ENCODE data around the gene IPP.
"Not testable (repeated sequence)": the region's sequence is repeated elsewhere in the genome, so short reads cannot be mapped to it uniquely, and the experiment has no call there.

The IPP gene

GRCh38 chr1:45685308-45686014 is 65.0 kb downstream of the IPP start:
- no peak for DNase-seq (ENCODE audit: low read depth in 1 of 2, low spot score in 1 of 2)

GRCh38 chr1:45684402-45684801 is 66.1 kb downstream of the IPP start:
- no peak for DNase-seq (ENCODE audit: low read depth in 1 of 2, low spot score in 1 of 2)

- no peak for DNase-seq (ENCODE audit: low read depth in 1 of 2, low spot score in 1 of 2)
These were observed 67.5 kb downstream of the IPP start for GRCh38 chr1:45682942-45683341.

- DNase-seq (ENCODE audit: low read depth in 1 of 2, low spot score in 1 of 2): no peak
These were observed 71.3 kb downstream of the IPP start for GRCh38 chr1:45679123-45679522.

GRCh38 chr1:45678489-45678888 is 72.0 kb downstream of the IPP start:
- no peak for DNase-seq (ENCODE audit: low read depth in 1 of 2, low spot score in 1 of 2)

GRCh38 chr1:45677751-45678245 is 72.7 kb downstream of the IPP start:
- no peak for DNase-seq (ENCODE audit: low read depth in 1 of 2, low spot score in 1 of 2)

DNA sequence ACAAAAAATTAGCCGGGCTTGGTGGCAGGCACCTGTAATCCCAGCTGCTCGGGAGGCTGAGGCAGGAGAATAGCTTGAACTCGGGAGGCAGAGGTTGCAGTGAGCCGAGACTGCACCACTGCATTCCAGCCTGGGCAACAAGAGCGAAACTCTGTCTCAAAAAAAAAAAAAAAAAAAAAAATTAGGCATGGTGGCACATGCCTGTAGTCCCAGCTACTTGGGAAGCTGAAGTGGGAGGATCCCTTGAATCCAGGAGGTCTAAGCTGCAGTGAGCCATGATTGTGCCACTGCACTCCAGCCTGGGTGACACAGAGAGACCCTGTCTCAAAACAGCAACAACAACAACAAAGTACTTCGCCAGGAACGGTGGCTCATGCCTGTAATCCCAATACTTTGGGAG is 73.9 kb downstream of the IPP start:
- not testable (repeated sequence) for DNase-seq (ENCODE audit: low read depth in 1 of 2, low spot score in 1 of 2)

GRCh38 chr1:45674478-45674877 is 76.0 kb downstream of the IPP start:
- DNase-seq (ENCODE audit: low read depth in 1 of 2, low spot score in 1 of 2): no peak

DNA sequence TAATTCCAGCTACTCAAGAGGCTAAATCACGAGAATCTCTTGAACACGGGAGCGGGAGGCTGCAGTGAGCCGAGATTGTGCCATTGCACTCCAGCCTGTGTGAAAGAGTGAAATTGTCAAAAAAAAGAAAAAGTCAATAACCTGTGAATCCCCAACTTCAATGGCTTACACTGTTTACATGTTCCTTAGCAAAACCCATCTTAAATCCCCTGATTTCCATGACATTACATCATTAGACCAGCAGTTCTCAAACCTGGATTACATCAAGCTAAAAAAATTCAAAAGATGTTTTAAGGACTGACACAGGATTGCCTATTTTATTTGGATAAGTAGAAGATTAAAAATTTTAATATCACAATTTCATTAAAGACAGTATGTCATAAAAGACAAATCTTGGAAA is 76.5 kb downstream of the IPP start:
- no peak for DNase-seq (ENCODE audit: low read depth in 1 of 2, low spot score in 1 of 2)

- no peak for DNase-seq (ENCODE audit: low read depth in 1 of 2, low spot score in 1 of 2)
These were observed 80.4 kb downstream of the IPP start for GRCh38 chr1:45669859-45670655.

GRCh38 chr1:45669379-45669778 is 81.1 kb downstream of the IPP start:
- no peak for DNase-seq (ENCODE audit: low read depth in 1 of 2, low spot score in 1 of 2)

DNA sequence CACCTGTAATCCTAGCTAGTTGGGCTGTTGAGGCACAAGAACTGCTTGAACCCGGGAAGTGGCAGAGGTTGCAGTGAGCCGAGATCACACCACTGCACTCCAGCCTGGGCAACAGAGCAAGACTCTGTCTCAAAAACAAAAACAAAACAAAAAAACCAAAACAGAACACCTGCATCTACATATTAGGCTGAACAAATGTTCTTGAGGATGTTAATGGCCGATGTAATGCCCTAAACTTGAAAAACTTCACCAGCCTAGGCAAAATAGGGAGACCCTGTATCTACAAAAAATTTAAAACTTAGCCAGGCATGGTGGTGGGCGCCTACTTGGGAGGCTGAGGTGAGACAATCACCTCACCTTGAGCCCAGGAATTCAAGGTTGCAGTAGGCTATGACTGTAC is 81.9 kb downstream of the IPP start:
- no peak for DNase-seq (ENCODE audit: low read depth in 1 of 2, low spot score in 1 of 2)

- DNase-seq (ENCODE audit: low read depth in 1 of 2, low spot score in 1 of 2): no peak
These were observed 82.9 kb downstream of the IPP start for GRCh38 chr1:45667321-45668111.

DNA sequence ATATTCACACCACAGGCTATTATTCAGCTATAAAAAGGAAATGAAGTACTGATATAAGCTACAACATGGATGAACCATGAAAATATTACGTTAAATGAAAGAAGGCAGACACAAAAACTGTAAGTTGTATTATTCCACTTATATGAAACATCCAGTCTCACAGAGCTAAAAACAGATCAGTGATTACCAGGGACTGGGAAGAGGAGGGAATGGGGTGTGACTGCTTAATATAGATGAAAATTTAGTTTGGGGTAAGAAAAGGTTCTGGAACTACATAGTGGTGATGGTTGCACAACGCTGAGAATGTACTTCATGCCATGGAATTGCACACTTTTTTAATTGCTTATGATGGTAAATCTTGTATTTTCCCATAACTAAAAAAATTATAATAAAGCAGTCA is 83.6 kb downstream of the IPP start:
- no peak for DNase-seq (ENCODE audit: low read depth in 1 of 2, low spot score in 1 of 2)

GRCh38 chr1:45660336-45660735 is 90.1 kb downstream of the IPP start:
- no peak for DNase-seq (ENCODE audit: low read depth in 1 of 2, low spot score in 1 of 2)

GRCh38 chr1:45659222-45659621 is 91.2 kb downstream of the IPP start:
- no peak for DNase-seq (ENCODE audit: low read depth in 1 of 2, low spot score in 1 of 2)

DNA sequence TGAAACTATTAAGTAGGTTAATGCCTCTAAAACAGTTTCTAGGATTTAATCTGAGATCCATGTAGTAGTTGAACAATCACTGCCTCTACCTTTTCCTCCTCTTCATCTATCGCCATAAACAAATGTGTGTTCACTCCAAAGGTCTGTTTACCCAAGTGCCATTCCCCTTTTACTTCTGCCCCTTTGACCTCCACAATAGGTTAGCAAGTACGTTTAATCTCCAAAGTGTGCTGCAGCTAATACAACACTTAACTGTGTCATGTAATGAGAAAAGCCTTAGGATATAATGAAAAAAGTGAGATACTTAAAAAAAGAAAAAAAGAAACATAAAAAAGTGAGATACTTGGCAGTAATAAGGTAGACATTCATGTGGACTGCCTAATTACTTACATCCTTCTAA is 92.3 kb downstream of the IPP start:
- DNase-seq (ENCODE audit: low read depth in 1 of 2, low spot score in 1 of 2): no peak

- DNase-seq (ENCODE audit: low read depth in 1 of 2, low spot score in 1 of 2): no peak
These were observed 93.8 kb downstream of the IPP start for GRCh38 chr1:45656573-45657226.

- no peak for DNase-seq (ENCODE audit: low read depth in 1 of 2, low spot score in 1 of 2)
These were observed 95.7 kb downstream of the IPP start for GRCh38 chr1:45654540-45655280.
